Right lung (tissue), 5 donors: ENCODE data around the gene S100PBP. TPM values are rescaled to one million over a fixed set of nuclear protein-coding genes. Genes with fewer than 3 reads are reported as not detected.
"Not testable (repeated sequence)": the region's sequence is repeated elsewhere in the genome, so short reads cannot be mapped to it uniquely, and the experiment has no call there.

Source experiments
- DNase-seq, 2 donors: peaks; one replicate each; pipeline ENCODE4 v3.0.0-alpha.2; 2013
- polyA plus RNA-seq, 5 donors: library from polyadenylated mRNA; unstranded; fragments of 120-200 nt; gene quantifications; one replicate each; pipeline versions ENCODE4 v1.2.1 to v1.2.3, GENCODE V29; 2013; ENCODE audit warnings: inconsistent platforms in 1 of 5, low replicate concordance in 1 of 5; ENCODE audit not compliant: insufficient read length in 5 of 5, insufficient read depth in 1 of 5

The S100PBP gene
- polyA plus RNA-seq, 5 donors = 40.0 to 57.5 (median 50.9) TPM

- DNase-seq = no peak
These were observed 81.5 kb downstream of the S100PBP start for GRCh38 chr1:32898958-32899357.

- DNase-seq = no peak
These were observed 82.3 kb downstream of the S100PBP start for GRCh38 chr1:32899586-32900296.

GRCh38 chr1:32900371-32900955 is 83.0 kb downstream of the S100PBP start:
- DNase-seq = no peak

GRCh38 chr1:32900956-32901822 is 83.7 kb downstream of the S100PBP start, which contains the start of gene TMEM54:
TSS of gene TMEM54 (minus strand) at chr1:32901389. CDS start at chr1:32901238, 151 bp downstream.
- no peak for DNase-seq

- DNase-seq = no peak
These were observed 84.5 kb downstream of the S100PBP start for GRCh38 chr1:32901823-32902534.

GRCh38 chr1:32902535-32902920 is 85.1 kb downstream of the S100PBP start:
- DNase-seq = no peak

- no peak for DNase-seq
These were observed 86.7 kb downstream of the S100PBP start for GRCh38 chr1:32903991-32904785.

GRCh38 chr1:32904797-32905196 is 87.3 kb downstream of the S100PBP start:
- DNase-seq = no peak

GRCh38 chr1:32905588-32905987 is 88.1 kb downstream of the S100PBP start:
- not testable (repeated sequence) for DNase-seq

GRCh38 chr1:32906654-32907053 is 89.2 kb downstream of the S100PBP start:
- DNase-seq = no peak

GRCh38 chr1:32907435-32907834 is 90.0 kb downstream of the S100PBP start:
- no peak for DNase-seq

Other genes with a start within 250 kb of the S100PBP start
- 10 to 100 TPM; 34.2 to 46.4 (median 37.9) TPM for gene ZBTB8OS, start 167.1 kb upstream of the S100PBP start, polyA plus RNA-seq
- 100 to 1,000 TPM; 237 to 327 (median 302) TPM for gene RBBP4, start 166.4 kb upstream of the S100PBP start, polyA plus RNA-seq
- gene SYNC, start 114.9 kb upstream of the S100PBP start, polyA plus RNA-seq = 1 to 10 TPM; 3.0 to 5.9 (median 5.0) TPM
- 10 to 100 TPM; 68.4 to 77.3 (median 72.1) TPM for gene YARS1, start 295 bp upstream of the S100PBP start, polyA plus RNA-seq
- gene FNDC5, start 53.3 kb downstream of the S100PBP start, polyA plus RNA-seq = 10 to 100 TPM in 4 of 5 donors, 1 to 10 TPM in 1; 8.0 to 18.2 (median 10.5) TPM
- gene HPCA, start 68.8 kb downstream of the S100PBP start, polyA plus RNA-seq = under 1 TPM; 0.15 to 0.73 (median 0.40) TPM
- 10 to 100 TPM; 18.7 to 27.1 (median 22.8) TPM for gene TMEM54, start 83.7 kb downstream of the S100PBP start, polyA plus RNA-seq
- gene RNF19B, start 147.2 kb downstream of the S100PBP start, polyA plus RNA-seq = 10 to 100 TPM; 10.2 to 13.2 (median 12.1) TPM
- 100 to 1,000 TPM; 155 to 193 (median 179) TPM for gene AK2, start 219.2 kb downstream of the S100PBP start, polyA plus RNA-seq